HG02678 (cell line): ENCODE results near the gene CLPTM1L.

Experiments used
- ATAC-seq: cut with Tn5 transposase; IDR thresholded peaks from one replicate; pipeline ENCODE4 v1.9.1; 2021; ENCODE audit warnings: mild to moderate bottlenecking, moderate library complexity; ENCODE audit not compliant: unreplicated experiment

Gene CLPTM1L

GRCh38 chr5:1316588-1317340, 28.1 kb downstream of the CLPTM1L start:
- no peak for ATAC-seq

GRCh38 chr5:1315709-1316587, 29.0 kb downstream of the CLPTM1L start:
- peak; percentile 62 for ATAC-seq

GRCh38 chr5:1315018-1315708, 29.7 kb downstream of the CLPTM1L start:
- no peak for ATAC-seq

GRCh38 chr5:1314564-1314982, 30.3 kb downstream of the CLPTM1L start:
- no peak for ATAC-seq

- ATAC-seq = peak; percentile 62
These were observed 31.7 kb downstream of the CLPTM1L start for GRCh38 chr5:1312993-1313833.

GRCh38 chr5:1312206-1312605, 32.7 kb downstream of the CLPTM1L start:
- no peak for ATAC-seq

- ATAC-seq = no peak
These were observed 33.4 kb downstream of the CLPTM1L start for GRCh38 chr5:1311439-1312055.

- no peak for ATAC-seq
These were observed 34.8 kb downstream of the CLPTM1L start for GRCh38 chr5:1310118-1310517.

GRCh38 chr5:1304033-1304432, 40.9 kb downstream of the CLPTM1L start:
- ATAC-seq = no peak

GRCh38 chr5:1302258-1302657, 42.6 kb downstream of the CLPTM1L start:
- ATAC-seq = no peak

GRCh38 chr5:1300581-1301083, 44.3 kb downstream of the CLPTM1L start:
- no peak for ATAC-seq

- no peak for ATAC-seq
These were observed 44.9 kb downstream of the CLPTM1L start for GRCh38 chr5:1299961-1300360.

GRCh38 chr5:1299511-1299850, 45.4 kb downstream of the CLPTM1L start:
- no peak for ATAC-seq

GRCh38 chr5:1298723-1299510, 46.0 kb downstream of the CLPTM1L start:
- ATAC-seq = no peak

GRCh38 chr5:1298067-1298551, 46.8 kb downstream of the CLPTM1L start:
- ATAC-seq = no peak

- no peak for ATAC-seq
These were observed 47.7 kb downstream of the CLPTM1L start for GRCh38 chr5:1297243-1297642.

- no peak for ATAC-seq
These were observed 49.3 kb downstream of the CLPTM1L start for GRCh38 chr5:1295650-1296037.

- ATAC-seq = no peak
These were observed 49.9 kb downstream of the CLPTM1L start, which contains the start of gene TERT for GRCh38 chr5:1294835-1295649. Gene TERT (minus strand): TSS chr5:1295068. CDS start chr5:1294989, 79 bp downstream.
